MCF 10A (cell line): ENCODE measurements around the gene TBC1D19. TPM values are rescaled to one million over a fixed set of nuclear protein-coding genes. Genes with fewer than 3 reads are reported as not detected.
A peak's percentile ranks its signal among the peaks of the same experiment; 100 is the strongest.
"Not testable (repeated sequence)": the region's sequence is repeated elsewhere in the genome, so short reads cannot be mapped to it uniquely, and the experiment has no call there.

Experiments
- BruUV-seq: library from RNA; stranded (reverse); fragments of 400-500 nt; replicated peaks from 2 replicates; lab custom pipeline; 2021; lab: Mats Ljungman, UMichigan
- CTCF ChIA-PET: fragments of 300-600 bp; sonication (Branson Sonifier 250); formaldehyde crosslinking; extraction: SDS; loops from one replicate; lab custom pipeline; 2021; ENCODE audit warnings: antibody characterized with exemption, inconsistent platforms; lab: Yijun Ruan, JAX
- POLR2A ChIA-PET: fragments of 300-600, 350-650 bp; sonication (Branson Sonifier 250); formaldehyde crosslinking; extraction: SDS; loops from one replicate; lab custom pipeline; 2020; ENCODE audit warnings: antibody characterized with exemption, inconsistent platforms; lab: Yijun Ruan, JAX
- DNase-seq: peaks from one replicate; pipeline ENCODE4 v3.0.0-alpha.2; 2018; ENCODE audit not compliant: unreplicated experiment
- H3K27ac Mint-ChIP-seq: one replicate; pipeline ENCODE4 v1.8.0; 2022; ENCODE audit warnings: mild to moderate bottlenecking, low read depth, mixed read lengths; ENCODE audit not compliant: unreplicated experiment
- H3K27me3 Mint-ChIP-seq: one replicate; pipeline ENCODE4 v1.8.0; 2022; ENCODE audit warnings: mixed read lengths; ENCODE audit not compliant: insufficient read depth, unreplicated experiment
- H3K36me3 Mint-ChIP-seq: one replicate; pipeline ENCODE4 v1.8.0; 2022; ENCODE audit warnings: mild to moderate bottlenecking, moderate library complexity, mixed read lengths; ENCODE audit not compliant: insufficient read depth, unreplicated experiment
- H3K4me1 Mint-ChIP-seq: one replicate; pipeline ENCODE4 v1.8.0; 2022; ENCODE audit warnings: mixed read lengths; ENCODE audit not compliant: insufficient read depth, unreplicated experiment
- H3K4me3 Mint-ChIP-seq: one replicate; pipeline ENCODE4 v1.8.0; 2022; ENCODE audit warnings: mild to moderate bottlenecking, moderate library complexity, mixed read lengths; ENCODE audit not compliant: unreplicated experiment
- H3K9me3 Mint-ChIP-seq: one replicate; pipeline ENCODE4 v1.8.0; 2022; ENCODE audit warnings: mixed read lengths; ENCODE audit not compliant: unreplicated experiment
- intact Hi-C: fragments of 100-400 bp; cut with micrococcal nuclease; formaldehyde crosslinking; loops from 2 replicates; pipeline ENCODE4 v1.14.1; 2022
- total RNA-seq: library from RNA; stranded (reverse); gene quantifications from 2 replicates; pipeline ENCODE4 v1.2.3, GENCODE V29; 2022
- TF ChIP-seq, protein P1 (sequence below): fragments of 200-600 bp; IDR thresholded peaks from one replicate; pipeline ENCODE4 v1.8.0; 2022; ENCODE audit warnings: antibody characterized with exemption, mild to moderate bottlenecking; ENCODE audit not compliant: unreplicated experiment

TBC1D19 gene
- total RNA-seq, 1 experiment from 2014 or later: 9.6 TPM

DNA sequence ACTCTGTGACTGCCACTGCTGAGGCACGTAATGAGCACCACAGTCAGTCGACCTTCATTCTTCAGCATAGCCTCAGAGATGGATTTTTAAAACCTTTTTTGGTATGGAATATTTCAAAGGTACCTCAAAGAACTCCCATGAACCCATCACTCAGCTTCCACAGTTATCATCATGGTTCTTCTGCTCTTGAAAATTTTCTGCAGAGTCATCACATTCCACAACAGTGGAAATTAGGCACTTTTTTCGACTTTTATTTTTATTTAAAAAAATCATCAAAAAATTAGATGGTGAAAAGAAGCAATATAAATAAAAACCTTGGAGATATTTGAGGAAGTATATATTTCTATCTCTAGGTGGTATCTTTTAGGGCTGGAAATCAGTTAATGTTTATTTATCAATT, 37.5 kb downstream of the TBC1D19 start:
- intact Hi-C loops: no loop called here
- H3K9me3 Mint-ChIP-seq: peaks cover 7% of the 10 kb centered on the region
- peaks cover 6% of the 10 kb centered on the region for H3K36me3 Mint-ChIP-seq
- no peak for DNase-seq
- H3K27me3 Mint-ChIP-seq: no peaks in the 10 kb centered on the region
- CTCF ChIA-PET: no interaction called here
- POLR2A ChIA-PET: no interaction called here
- no peak overlapping the region for H3K27ac Mint-ChIP-seq
- BruUV-seq: no TSS peak
- H3K4me3 Mint-ChIP-seq: no peak overlapping the region
- H3K4me1 Mint-ChIP-seq: peaks cover 20% of the 10 kb centered on the region
- TF ChIP-seq, protein P1, sequence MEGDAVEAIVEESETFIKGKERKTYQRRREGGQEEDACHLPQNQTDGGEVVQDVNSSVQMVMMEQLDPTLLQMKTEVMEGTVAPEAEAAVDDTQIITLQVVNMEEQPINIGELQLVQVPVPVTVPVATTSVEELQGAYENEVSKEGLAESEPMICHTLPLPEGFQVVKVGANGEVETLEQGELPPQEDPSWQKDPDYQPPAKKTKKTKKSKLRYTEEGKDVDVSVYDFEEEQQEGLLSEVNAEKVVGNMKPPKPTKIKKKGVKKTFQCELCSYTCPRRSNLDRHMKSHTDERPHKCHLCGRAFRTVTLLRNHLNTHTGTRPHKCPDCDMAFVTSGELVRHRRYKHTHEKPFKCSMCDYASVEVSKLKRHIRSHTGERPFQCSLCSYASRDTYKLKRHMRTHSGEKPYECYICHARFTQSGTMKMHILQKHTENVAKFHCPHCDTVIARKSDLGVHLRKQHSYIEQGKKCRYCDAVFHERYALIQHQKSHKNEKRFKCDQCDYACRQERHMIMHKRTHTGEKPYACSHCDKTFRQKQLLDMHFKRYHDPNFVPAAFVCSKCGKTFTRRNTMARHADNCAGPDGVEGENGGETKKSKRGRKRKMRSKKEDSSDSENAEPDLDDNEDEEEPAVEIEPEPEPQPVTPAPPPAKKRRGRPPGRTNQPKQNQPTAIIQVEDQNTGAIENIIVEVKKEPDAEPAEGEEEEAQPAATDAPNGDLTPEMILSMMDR: no peak

DNA sequence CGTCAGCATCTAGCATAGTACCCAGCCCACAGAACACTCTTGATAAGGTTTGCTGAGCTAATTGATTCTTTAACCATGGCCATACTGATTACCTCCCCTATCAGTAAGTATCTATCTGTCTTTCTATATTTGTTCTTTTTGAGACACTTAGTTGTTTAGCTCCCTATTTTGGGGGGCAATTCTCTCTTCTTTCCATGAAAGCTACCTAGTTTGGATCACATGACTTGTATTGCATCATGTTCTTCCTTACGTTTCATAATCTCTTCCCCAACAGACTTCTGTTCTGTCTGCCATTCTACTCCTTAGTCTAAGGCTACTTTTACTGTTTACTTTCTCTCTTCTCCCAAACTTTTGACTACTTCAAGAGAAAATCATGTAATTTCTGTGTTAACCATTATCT, 39.0 kb downstream of the TBC1D19 start:
- ChIA-PET POLR2A (no interaction called here), CTCF (interaction anchor here (0.5 kb wide), 1 partner anchor 125 kb away, joined by 3 read pairs; no protein-coding TSS in a partner anchor)
- Mint-ChIP-seq H3K4me3 (no peak overlapping the region), H3K27me3 (no peaks in the 10 kb centered on the region), H3K36me3 (peaks cover 6% of the 10 kb centered on the region), H3K4me1 (peaks cover 20% of the 10 kb centered on the region), H3K9me3 (peaks cover 6% of the 10 kb centered on the region), H3K27ac (no peak overlapping the region)
- intact Hi-C loops: no loop called here
- TF ChIP-seq, protein P1: no peak
- peak; percentile 5 for DNase-seq
- no TSS peak for BruUV-seq

DNA sequence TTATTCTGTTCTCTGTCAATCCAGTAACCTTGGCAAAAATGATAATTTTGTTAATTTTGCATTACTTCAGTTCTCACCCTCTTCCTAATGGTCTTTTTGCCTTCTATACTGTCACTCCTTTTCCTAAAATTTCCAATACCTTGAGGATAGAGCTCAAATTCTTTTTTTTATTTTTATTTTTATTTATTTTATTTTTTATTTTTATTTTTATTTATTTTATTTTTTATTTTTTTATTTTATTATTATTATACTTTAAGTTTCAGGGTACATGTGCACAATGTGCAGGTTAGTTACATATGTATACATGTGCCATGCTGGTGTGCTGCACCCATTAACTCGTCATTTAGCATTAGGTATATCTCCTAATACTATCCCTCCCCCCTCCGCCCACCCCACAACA, 42.8 kb downstream of the TBC1D19 start:
- POLR2A ChIA-PET, H3K4me3 Mint-ChIP-seq, BruUV-seq, DNase-seq, H3K9me3 Mint-ChIP-seq, H3K27ac Mint-ChIP-seq, intact Hi-C loops, H3K27me3 Mint-ChIP-seq: not testable (repeated sequence)
- CTCF ChIA-PET: interaction anchor here (0.9 to 1.2 kb wide), 2 partner anchors 36 to 169 kb away, joined by 3 read pairs; no protein-coding TSS in a partner anchor
- peaks cover 13% of the 10 kb centered on the region for H3K36me3 Mint-ChIP-seq
- peaks cover 14% of the 10 kb centered on the region for H3K4me1 Mint-ChIP-seq

DNA sequence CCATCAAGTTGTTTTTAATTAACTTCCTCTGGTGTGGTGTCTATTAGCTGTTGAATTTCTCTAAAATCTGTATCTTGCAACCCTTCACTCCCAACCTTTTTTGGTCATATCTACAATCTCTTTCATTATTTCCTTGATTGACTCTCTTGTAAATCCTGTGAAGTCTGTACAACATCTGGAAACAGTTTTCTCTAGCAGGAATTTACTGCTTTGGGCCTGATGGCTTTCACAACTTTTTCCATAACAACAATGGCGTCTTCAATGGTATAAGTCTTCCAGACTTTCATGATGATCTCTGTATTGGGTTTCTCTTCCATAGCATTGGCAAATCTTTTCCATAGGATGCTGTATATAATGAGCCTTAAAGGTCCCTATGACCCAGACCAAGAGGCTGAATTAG, 49.0 kb downstream of the TBC1D19 start:
- TF ChIP-seq, protein P1: no peak
- no peak for DNase-seq
- BruUV-seq: no TSS peak
- Mint-ChIP-seq H3K4me3 (no peak overlapping the region), H3K36me3 (peaks cover 7% of the 10 kb centered on the region), H3K4me1 (no peaks in the 10 kb centered on the region), H3K9me3 (peaks cover 7% of the 10 kb centered on the region), H3K27me3 (no peaks in the 10 kb centered on the region), H3K27ac (no peak overlapping the region)
- ChIA-PET POLR2A (no interaction called here), CTCF (no interaction called here)
- intact Hi-C loops: no loop called here

DNA sequence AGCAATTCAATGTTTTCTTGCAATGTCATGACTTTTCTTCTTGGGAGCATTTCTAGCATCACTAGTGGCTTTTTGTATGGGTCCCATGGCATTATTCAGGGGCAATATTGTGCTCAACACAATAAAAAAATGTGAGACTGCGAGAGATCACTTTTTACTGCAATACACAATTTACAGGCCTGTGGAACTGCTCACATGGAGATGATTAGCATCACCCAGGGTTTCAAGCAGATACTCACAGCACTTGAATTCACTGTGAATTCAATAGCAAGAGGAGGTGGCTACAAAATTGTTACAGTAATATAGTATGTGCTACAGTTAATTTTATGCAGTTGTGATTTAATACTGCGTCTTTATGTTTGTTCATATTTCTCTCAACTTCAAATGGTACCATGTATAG, 50.4 kb downstream of the TBC1D19 start:
- CTCF ChIA-PET: interaction anchor here (0.5 to 0.7 kb wide), 2 partner anchors 149 to 184 kb away, joined by 3 read pairs; no protein-coding TSS in a partner anchor
- Mint-ChIP-seq H3K4me1 (no peaks in the 10 kb centered on the region), H3K4me3 (no peak overlapping the region), H3K27me3 (no peaks in the 10 kb centered on the region), H3K9me3 (peaks cover under 1% of the 10 kb centered on the region), H3K36me3 (no peaks in the 10 kb centered on the region), H3K27ac (no peak overlapping the region)
- POLR2A ChIA-PET: no interaction called here
- no peak for DNase-seq
- intact Hi-C loops: no loop called here
- TF ChIP-seq, protein P1: no peak
- no TSS peak for BruUV-seq
